Glutamatergic neuron (in vitro differentiated cells): Measurements from ENCODE around the gene XRCC3. TPM values are rescaled to one million over a fixed set of nuclear protein-coding genes. Genes with fewer than 3 reads are reported as not detected.

Experiments
- DNase-seq: peaks from one replicate; pipeline ENCODE4 v3.0.0; 2022
- H3K27ac Mint-ChIP-seq: one replicate; pipeline ENCODE4 v1.8.0; 2020; ENCODE audit warnings: mild to moderate bottlenecking, mixed read lengths, inconsistent platforms; ENCODE audit not compliant: unreplicated experiment
- H3K27me3 Mint-ChIP-seq: one replicate; pipeline ENCODE4 v1.8.0; 2020; ENCODE audit warnings: mild to moderate bottlenecking, moderate library complexity, mixed read lengths, inconsistent platforms; ENCODE audit not compliant: unreplicated experiment
- H3K36me3 Mint-ChIP-seq: one replicate; pipeline ENCODE4 v1.8.0; 2020; ENCODE audit warnings: mild to moderate bottlenecking, mixed read lengths, inconsistent platforms; ENCODE audit not compliant: unreplicated experiment
- H3K4me1 Mint-ChIP-seq: one replicate; pipeline ENCODE4 v1.8.0; 2020; ENCODE audit warnings: mild to moderate bottlenecking, low read depth, mixed read lengths, inconsistent platforms; ENCODE audit not compliant: unreplicated experiment
- H3K4me3 Mint-ChIP-seq: one replicate; pipeline ENCODE4 v1.8.0; 2020; ENCODE audit warnings: mild to moderate bottlenecking, mixed read lengths, inconsistent platforms; ENCODE audit not compliant: unreplicated experiment
- H3K9me3 Mint-ChIP-seq: one replicate; pipeline ENCODE4 v1.8.0; 2020; ENCODE audit warnings: mild to moderate bottlenecking, moderate library complexity, mixed read lengths, inconsistent platforms; ENCODE audit not compliant: unreplicated experiment
- long read RNA-seq: library from polyadenylated mRNA; unstranded; transcript quantifications from one replicate; pipeline ENCODE4 v2.0.0, GENCODE V29; 2020; ENCODE audit not compliant: unreplicated experiment
- total RNA-seq: library from RNA; stranded (reverse); fragmentation: NEBNext Ultra II Directional; extraction: Animal tissue kit (Norgen Biotek cat#: 25700); gene quantifications from one replicate; pipeline ENCODE4 v1.2.1, GENCODE V29; 2021; ENCODE audit not compliant: unreplicated experiment
- TF ChIP-seq, protein P1 (sequence below): fragments of 200-600 bp; sonication (generic); IDR thresholded peaks from one replicate; pipeline ENCODE4 v1.5.0; 2021; ENCODE audit not compliant: partially characterized antibody, unreplicated experiment

XRCC3 gene
- total RNA-seq, result 4.5 TPM
- long read RNA-seq, result 0 reads

DNA sequence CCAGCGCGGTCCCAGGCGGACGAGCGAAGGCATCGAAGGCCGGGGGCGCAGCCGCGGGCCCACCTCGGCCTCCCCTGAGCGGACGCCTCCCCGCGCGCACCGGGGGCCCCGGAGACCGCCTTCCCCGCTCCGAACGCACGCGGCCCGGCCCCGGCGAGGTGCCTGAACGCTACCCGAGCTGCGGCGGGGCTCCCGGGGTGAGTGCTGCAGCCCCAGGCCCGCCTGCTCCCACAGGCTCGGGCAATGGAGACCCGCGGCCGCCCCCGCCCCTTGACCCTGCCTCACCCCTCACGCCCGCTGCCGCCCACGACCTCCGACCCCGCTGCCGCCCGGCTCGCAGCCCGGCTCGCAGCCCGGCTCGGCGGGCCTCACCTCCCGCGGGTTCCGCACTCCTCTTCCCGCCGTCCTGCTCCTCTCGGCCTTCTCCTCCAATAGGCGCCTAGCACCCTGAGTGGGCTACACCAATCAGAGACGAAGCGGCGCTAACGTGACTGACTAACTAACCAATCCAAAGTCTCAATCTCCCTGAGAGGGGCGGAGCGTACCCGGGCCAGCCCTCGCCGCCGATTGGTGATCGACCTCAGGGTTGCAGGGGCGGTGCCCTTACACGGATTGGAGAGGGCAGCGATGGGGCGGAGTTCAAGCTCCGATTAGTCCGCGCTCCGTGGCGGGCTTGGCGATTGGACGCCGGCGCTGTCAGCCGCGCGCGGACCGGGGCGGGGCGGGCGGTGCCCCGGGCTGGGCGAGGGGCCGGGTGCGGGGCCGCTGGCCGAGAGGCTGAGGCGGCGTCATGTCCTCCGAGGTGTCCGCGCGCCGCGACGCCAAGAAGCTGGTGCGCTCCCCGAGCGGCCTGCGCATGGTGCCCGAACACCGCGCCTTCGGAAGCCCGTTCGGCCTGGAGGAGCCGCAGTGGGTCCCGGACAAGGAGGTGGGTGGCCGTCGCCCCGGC, at the start of gene XRCC3, which contains the start of gene ZFYVE21:
XRCC3 (minus strand) TSS at position 400 of the 949 bp plus-strand sequence. CDS start 4,364 bp downstream, outside the sequence.
ZFYVE21 (plus strand) TSS at position 759 of the 949 bp plus-strand sequence; CDS start at position 791, 32 bp downstream.
- H3K36me3 Mint-ChIP-seq, result peaks cover 9% of the 10 kb centered on the region
- peaks cover 36% of the 10 kb centered on the region for H3K9me3 Mint-ChIP-seq

DNA sequence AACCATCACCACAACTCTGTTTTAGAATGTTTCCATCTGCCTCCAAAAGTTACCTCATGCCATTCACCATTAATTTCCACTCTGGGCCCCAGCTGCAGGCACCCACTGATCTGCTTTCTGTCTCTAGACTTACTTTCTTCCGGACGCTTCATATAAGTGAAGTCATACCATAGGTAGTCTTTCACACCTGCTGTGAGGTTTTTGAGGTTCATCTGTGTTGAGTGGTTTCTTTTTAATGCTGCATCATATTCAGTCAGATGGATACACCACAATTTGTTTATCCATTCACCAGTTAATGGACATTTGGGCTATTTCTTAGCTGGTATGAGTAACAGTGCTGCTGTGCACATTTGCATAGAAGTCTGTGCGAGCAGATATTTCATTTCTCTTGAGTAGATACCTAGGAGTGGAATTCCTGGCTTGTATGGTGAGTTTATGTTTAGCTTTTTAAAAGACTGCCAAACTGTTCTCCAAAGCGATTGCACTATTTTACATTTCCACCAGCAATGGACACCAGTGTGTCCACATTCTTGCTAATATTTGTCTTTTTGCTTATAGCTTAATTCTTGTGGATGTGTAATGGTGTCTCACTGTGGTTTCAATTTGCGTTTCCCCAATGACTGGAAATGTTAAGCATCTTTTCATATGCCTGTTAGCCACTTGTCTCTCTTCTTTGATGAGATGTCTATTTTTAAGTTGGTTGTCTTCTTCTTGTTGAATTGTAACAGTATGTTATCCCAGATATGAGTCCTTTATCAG, 48.7 kb upstream of the XRCC3 start:
- H3K27ac Mint-ChIP-seq, result no peak overlapping the region
- no peaks in the 10 kb centered on the region for H3K4me1 Mint-ChIP-seq
- TF ChIP-seq, protein P1, sequence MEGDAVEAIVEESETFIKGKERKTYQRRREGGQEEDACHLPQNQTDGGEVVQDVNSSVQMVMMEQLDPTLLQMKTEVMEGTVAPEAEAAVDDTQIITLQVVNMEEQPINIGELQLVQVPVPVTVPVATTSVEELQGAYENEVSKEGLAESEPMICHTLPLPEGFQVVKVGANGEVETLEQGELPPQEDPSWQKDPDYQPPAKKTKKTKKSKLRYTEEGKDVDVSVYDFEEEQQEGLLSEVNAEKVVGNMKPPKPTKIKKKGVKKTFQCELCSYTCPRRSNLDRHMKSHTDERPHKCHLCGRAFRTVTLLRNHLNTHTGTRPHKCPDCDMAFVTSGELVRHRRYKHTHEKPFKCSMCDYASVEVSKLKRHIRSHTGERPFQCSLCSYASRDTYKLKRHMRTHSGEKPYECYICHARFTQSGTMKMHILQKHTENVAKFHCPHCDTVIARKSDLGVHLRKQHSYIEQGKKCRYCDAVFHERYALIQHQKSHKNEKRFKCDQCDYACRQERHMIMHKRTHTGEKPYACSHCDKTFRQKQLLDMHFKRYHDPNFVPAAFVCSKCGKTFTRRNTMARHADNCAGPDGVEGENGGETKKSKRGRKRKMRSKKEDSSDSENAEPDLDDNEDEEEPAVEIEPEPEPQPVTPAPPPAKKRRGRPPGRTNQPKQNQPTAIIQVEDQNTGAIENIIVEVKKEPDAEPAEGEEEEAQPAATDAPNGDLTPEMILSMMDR, result no peak
- H3K4me3 Mint-ChIP-seq, result no peak overlapping the region
- peaks cover 6% of the 10 kb centered on the region for H3K36me3 Mint-ChIP-seq
- DNase-seq, result no peak
- H3K9me3 Mint-ChIP-seq, result no peaks in the 10 kb centered on the region
- H3K27me3 Mint-ChIP-seq, result peaks cover 2% of the 10 kb centered on the region

More for the DNA sequence above, at the start of gene XRCC3, which contains the start of gene ZFYVE21:
- H3K4me3 Mint-ChIP-seq, result peak within 1 kb of the TSS; percentile 89
- TF ChIP-seq, protein P1, result no peak
- H3K4me1 Mint-ChIP-seq, result peaks cover 37% of the 10 kb centered on the region
- H3K27ac Mint-ChIP-seq, result peak within 1 kb of the TSS; percentile 62
- H3K27me3 Mint-ChIP-seq, result peaks cover 36% of the 10 kb centered on the region
- peak; percentile 99 for DNase-seq

DNA sequence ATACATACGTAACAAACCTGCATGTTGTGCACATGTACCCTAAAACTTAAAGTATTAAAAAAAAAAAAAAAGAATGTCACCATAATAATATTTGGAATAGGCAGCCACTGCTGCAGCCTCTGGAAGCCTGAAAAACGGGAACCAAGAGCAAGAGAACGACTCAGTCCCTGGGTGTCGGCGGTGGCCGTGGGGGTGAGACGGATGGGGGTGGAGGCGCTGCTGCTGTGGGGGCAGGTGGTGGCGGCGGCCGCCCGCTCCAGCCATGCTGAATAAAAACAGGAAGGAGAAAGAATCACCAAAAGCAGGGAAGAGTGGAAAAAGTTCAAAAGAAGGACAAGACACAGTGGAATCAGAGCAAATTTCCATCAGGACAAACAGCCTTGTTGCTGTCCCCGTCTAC, 47.3 kb upstream of the XRCC3 start:
- no peak for DNase-seq
- no peak overlapping the region for H3K4me3 Mint-ChIP-seq
- H3K9me3 Mint-ChIP-seq, result no peaks in the 10 kb centered on the region
- H3K27ac Mint-ChIP-seq, result no peak overlapping the region
- H3K27me3 Mint-ChIP-seq, result peaks cover 1% of the 10 kb centered on the region
- H3K4me1 Mint-ChIP-seq, result no peaks in the 10 kb centered on the region
- H3K36me3 Mint-ChIP-seq, result peaks cover 6% of the 10 kb centered on the region
- TF ChIP-seq, protein P1, result no peak

DNA sequence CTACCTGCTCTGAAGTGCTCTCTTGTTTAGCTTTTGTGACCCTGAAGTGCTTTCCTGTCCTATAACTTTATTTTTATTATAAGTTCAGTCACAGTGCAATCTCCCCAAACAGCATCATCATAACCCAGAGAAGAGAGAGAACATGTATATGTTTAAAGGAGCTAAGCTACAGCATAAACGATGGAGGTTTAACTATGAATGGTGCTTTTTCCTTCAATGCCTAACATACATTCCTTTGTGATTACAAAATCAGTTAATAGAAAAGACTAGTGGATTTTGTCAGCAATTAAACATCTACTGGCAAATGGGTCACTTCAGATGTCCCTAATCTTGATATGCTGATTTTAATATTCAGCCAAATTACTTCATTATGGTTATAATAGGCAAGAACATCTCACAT, 46.8 kb upstream of the XRCC3 start:
- H3K36me3 Mint-ChIP-seq, result peaks cover 6% of the 10 kb centered on the region
- no peaks in the 10 kb centered on the region for H3K9me3 Mint-ChIP-seq
- no peak overlapping the region for H3K4me3 Mint-ChIP-seq
- no peak for DNase-seq
- H3K4me1 Mint-ChIP-seq, result no peaks in the 10 kb centered on the region
- TF ChIP-seq, protein P1, result no peak
- H3K27me3 Mint-ChIP-seq, result no peaks in the 10 kb centered on the region
- no peak overlapping the region for H3K27ac Mint-ChIP-seq
